ENCODE results near the gene ASB1. TPM values are rescaled to one million over a fixed set of nuclear protein-coding genes. Genes with fewer than 3 reads are reported as not detected.

Gene ASB1
- total and polyA plus RNA-seq, 2 of the 13 experiments (the other 11 are each of a cell fraction or from before 2014, with no cell fraction given) = 48.6 to 49.2 TPM

DNA sequence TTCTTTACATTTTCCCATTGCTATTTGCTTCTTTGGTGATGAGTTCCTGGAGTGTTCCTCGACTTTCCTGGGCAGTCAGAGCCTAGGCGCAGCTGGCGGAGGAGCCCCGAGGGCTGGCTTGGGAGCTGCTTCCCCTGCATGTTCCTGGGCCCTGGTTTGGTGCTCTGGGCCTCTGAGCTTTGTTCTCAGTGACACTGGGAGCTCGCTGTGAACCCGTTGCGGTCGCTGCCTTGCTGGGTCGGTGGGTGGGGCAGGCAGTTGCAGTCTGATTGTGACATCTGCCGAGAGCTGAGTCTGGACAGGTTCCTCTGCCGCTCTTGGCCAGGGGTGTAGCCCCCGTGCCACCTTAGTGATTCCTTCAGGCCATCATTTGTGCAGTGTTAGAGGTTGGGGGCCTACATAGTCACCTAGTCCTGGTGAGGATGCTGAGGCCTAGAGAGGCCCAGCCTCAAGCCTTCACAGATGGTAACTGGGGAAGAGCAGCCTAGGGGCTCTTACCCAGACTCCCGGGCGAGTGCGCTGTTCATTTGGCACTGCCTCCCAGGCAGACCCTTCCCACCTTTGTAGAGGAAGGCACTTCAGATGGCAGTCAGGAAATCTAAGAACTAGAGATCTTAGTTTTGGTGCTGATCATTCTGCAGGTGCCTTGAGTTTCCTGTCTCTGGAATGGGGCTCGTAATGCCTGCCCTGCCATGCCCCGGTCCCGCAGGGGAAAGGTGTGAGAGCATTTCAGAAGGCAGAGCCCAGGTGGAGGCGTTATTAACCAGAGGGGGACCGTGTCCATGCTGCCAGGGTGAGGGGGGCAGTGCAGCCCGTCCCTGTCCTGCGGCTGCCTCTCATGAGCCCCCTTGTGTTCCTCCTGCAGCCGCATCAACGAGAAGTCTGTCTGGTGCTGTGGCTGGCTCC, 8.4 kb downstream of the ASB1 start (continued):
- TF ChIP-seq ZNF501 (CRISPR knock-in tag; IDR thresholded peaks at IDR 0.05) = peak; percentile 64
- TF ChIP-seq PHF8 (CRISPR knock-in tag; IDR thresholded peaks at IDR 0.05) = no peak
- TF ChIP-seq, protein P1, sequence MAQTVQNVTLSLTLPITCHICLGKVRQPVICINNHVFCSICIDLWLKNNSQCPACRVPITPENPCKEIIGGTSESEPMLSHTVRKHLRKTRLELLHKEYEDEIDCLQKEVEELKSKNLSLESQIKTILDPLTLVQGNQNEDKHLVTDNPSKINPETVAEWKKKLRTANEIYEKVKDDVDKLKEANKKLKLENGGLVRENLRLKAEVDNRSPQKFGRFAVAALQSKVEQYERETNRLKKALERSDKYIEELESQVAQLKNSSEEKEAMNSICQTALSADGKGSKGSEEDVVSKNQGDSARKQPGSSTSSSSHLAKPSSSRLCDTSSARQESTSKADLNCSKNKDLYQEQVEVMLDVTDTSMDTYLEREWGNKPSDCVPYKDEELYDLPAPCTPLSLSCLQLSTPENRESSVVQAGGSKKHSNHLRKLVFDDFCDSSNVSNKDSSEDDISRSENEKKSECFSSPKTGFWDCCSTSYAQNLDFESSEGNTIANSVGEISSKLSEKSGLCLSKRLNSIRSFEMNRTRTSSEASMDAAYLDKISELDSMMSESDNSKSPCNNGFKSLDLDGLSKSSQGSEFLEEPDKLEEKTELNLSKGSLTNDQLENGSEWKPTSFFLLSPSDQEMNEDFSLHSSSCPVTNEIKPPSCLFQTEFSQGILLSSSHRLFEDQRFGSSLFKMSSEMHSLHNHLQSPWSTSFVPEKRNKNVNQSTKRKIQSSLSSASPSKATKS (CRISPR knock-in tag; IDR thresholded peaks at IDR 0.05) = no peak
- TF ChIP-seq MAZ (IDR thresholded peaks at IDR 0.05; ENCODE audit: borderline replicate concordance, low read depth, low read length) = peak; percentile 54; the same call in 1 of the 2 replicates
- no peak for TF ChIP-seq MAZ (CRISPR knock-in tag; IDR thresholded peaks at IDR 0.05; ENCODE audit: low read depth)
- no peak for TF ChIP-seq ZNF124 (CRISPR knock-in tag; IDR thresholded peaks at IDR 0.05)
- TF ChIP-seq, protein P2, sequence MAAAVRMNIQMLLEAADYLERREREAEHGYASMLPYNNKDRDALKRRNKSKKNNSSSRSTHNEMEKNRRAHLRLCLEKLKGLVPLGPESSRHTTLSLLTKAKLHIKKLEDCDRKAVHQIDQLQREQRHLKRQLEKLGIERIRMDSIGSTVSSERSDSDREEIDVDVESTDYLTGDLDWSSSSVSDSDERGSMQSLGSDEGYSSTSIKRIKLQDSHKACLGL (CRISPR knock-in tag; IDR thresholded peaks at IDR 0.05) = no peak
- TF ChIP-seq SMAD3 (CRISPR knock-in tag; IDR thresholded peaks at IDR 0.05) = no peak
- peak; percentile 34; the same call in 1 of the 2 replicates for TF ChIP-seq FOSL2 (CRISPR knock-in tag; IDR thresholded peaks at IDR 0.05)
- no peak for TF ChIP-seq ARNT (IDR thresholded peaks at IDR 0.05)
- TF ChIP-seq FOXA3 (CRISPR knock-in tag; IDR thresholded peaks at IDR 0.05) = no peak
- TF ChIP-seq, protein P3, sequence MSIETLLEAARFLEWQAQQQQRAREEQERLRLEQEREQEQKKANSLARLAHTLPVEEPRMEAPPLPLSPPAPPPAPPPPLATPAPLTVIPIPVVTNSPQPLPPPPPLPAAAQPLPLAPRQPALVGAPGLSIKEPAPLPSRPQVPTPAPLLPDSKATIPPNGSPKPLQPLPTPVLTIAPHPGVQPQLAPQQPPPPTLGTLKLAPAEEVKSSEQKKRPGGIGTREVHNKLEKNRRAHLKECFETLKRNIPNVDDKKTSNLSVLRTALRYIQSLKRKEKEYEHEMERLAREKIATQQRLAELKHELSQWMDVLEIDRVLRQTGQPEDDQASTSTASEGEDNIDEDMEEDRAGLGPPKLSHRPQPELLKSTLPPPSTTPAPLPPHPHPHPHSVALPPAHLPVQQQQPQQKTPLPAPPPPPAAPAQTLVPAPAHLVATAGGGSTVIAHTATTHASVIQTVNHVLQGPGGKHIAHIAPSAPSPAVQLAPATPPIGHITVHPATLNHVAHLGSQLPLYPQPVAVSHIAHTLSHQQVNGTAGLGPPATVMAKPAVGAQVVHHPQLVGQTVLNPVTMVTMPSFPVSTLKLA (IDR thresholded peaks at IDR 0.05) = no peak
- TF ChIP-seq HNRNPK (IDR thresholded peaks at IDR 0.05; ENCODE audit: low read depth, low read length, poor library complexity, severe bottlenecking) = no peak
- no peak for TF ChIP-seq ZNF782 (CRISPR knock-in tag; IDR thresholded peaks at IDR 0.05; ENCODE audit: borderline replicate concordance)
- TF ChIP-seq KDM6A (CRISPR knock-in tag; IDR thresholded peaks at IDR 0.05; ENCODE audit: low read depth) = no peak
- peak; percentile 95 for TF ChIP-seq CEBPB (IDR thresholded peaks at IDR 0.05; ENCODE audit: borderline replicate concordance, low read depth, low read length)
- 0 out of 2 replicates have a peak, but pooled peaks have one; percentile 43 for TF ChIP-seq TOPORS (CRISPR knock-in tag; IDR thresholded peaks at IDR 0.05)
- TF ChIP-seq ZFP36 (IDR thresholded peaks at IDR 0.05; ENCODE audit: borderline replicate concordance, low read depth, low read length, partially characterized antibody) = peak; percentile 63
- TF ChIP-seq ELF4 (CRISPR knock-in tag; IDR thresholded peaks at IDR 0.05; ENCODE audit: borderline replicate concordance) = no peak
- TF ChIP-seq MTF2 (CRISPR knock-in tag; IDR thresholded peaks at IDR 0.05; ENCODE audit: borderline replicate concordance) = no peak
- TF ChIP-seq, protein P4, sequence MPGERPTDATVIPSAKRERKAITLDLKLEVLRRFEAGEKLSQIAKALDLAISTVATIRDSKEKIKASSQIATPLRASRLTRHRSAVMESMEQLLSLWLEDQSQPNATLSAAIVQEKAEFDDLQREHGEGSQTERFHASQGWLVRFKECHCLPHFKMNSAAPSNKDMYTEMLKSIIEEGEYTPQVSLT (CRISPR knock-in tag; IDR thresholded peaks at IDR 0.05; ENCODE audit: borderline replicate concordance, low read depth) = no peak
- TF ChIP-seq, protein P5, sequence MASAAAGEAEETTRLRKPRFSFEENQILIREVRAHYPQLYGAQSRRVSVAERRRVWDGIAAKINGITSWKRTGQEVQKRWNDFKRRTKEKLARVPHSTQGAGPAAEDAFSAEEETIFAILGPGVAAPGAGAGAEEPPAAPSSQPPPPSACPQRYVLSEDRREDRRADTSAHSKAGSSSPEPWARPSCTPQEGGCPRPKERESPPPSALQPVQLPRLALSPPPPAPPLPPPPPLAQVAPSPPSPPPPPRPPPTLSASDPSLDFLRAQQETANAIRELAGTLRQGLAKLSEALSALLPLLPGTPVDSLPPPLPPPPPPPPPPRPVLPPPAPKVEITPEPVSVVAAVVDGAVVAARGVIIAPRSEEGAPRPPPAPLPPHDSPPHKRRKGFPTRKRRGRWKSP (CRISPR knock-in tag; IDR thresholded peaks at IDR 0.05) = no peak
- peak; percentile 75 for TF ChIP-seq HNF4A (CRISPR knock-in tag; IDR thresholded peaks at IDR 0.05)
- no peak for TF ChIP-seq NFKBIZ (CRISPR knock-in tag; IDR thresholded peaks at IDR 0.05)
- peak; percentile 81; the same call in 1 of the 2 replicates for TF ChIP-seq MEIS2 (CRISPR knock-in tag; IDR thresholded peaks at IDR 0.05)
- no peak for TF ChIP-seq NR3C1 (CRISPR knock-in tag; IDR thresholded peaks at IDR 0.05)

All from HepG2 (cell line).